Testis (tissue), 2 donors: ENCODE measurements around the gene GMDS.

ENCODE experiments used
- CTCF ChIP-seq, 3 experiments: fragments of 450-650 bp in 2 of 3; fragments of 200-600 bp in 1 of 3; sonication (generic) in 1 of 3; IDR thresholded peaks; one replicate each; pipeline ENCODE4 v1.5.1; 2016 to 2019; ENCODE audit warnings: antibody characterized with exemption in 3 of 3, mild to moderate bottlenecking in 2 of 3, moderate library complexity in 1 of 3
- POLR2A ChIP-seq: fragments of 450-650 bp; IDR thresholded peaks from one replicate; pipeline ENCODE4 v1.6.1; 2017; ENCODE audit warnings: antibody characterized with exemption, mild to moderate bottlenecking, moderate library complexity

DNA sequence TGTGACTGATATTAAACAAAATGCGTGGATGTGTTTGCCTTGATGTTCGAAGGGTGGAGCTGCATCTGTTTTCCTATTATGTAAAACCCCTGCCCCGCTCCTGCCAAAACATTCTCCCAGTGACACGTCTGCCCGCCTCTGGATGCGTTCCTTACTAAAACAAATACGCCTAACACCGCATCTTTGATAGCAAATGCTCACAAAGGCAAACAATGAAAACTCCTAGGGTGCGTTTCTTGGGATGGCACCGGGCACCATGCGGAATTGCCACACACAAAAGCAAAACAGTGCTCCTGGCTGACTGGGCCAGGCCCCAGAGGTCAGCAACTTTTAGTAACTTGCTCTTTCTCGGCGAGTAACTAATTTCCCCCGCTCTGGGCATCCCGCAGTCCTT is 644.6 kb downstream of the GMDS start:
- TF ChIP-seq CTCF (IDR thresholded peaks at IDR 0.05) (no peak), POLR2A (no peak)
